ENCODE data around the gene SLC6A12.

DNA sequence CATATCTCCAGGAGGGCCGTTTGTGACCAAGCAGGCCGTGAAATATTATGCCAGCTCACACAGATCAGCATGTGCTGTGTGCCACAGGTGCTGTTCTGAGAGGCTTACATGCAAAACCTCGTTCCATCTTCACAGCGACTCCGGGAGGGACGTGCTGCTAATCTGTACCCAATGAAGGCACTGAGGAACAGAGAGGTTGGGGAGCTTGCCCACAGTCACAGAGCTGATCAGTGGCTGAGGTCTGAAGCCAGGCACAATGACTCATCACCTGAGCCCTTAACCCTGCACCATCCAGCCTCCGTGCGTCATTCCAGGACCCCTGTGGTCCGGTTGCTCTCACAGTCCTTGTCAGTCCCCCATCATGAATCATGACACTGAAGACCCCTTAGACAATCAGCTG, 66.7 kb downstream of the SLC6A12 start:
- TF ChIP-seq, protein P1, sequence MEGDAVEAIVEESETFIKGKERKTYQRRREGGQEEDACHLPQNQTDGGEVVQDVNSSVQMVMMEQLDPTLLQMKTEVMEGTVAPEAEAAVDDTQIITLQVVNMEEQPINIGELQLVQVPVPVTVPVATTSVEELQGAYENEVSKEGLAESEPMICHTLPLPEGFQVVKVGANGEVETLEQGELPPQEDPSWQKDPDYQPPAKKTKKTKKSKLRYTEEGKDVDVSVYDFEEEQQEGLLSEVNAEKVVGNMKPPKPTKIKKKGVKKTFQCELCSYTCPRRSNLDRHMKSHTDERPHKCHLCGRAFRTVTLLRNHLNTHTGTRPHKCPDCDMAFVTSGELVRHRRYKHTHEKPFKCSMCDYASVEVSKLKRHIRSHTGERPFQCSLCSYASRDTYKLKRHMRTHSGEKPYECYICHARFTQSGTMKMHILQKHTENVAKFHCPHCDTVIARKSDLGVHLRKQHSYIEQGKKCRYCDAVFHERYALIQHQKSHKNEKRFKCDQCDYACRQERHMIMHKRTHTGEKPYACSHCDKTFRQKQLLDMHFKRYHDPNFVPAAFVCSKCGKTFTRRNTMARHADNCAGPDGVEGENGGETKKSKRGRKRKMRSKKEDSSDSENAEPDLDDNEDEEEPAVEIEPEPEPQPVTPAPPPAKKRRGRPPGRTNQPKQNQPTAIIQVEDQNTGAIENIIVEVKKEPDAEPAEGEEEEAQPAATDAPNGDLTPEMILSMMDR (IDR thresholded peaks at IDR 0.05): no peak
- TF ChIP-seq POLR2A (IDR thresholded peaks at IDR 0.05) (no peak), EP300 (IDR thresholded peaks at IDR 0.05) (no peak)
